IPS-20b (cell line): Measurements from ENCODE around the gene SRRM1.
"Not testable (repeated sequence)": the region's sequence is repeated elsewhere in the genome, so short reads cannot be mapped to it uniquely, and the experiment has no call there.

Experiments used
- H3K27ac ChIP-seq: one replicate; pipeline ENCODE4 v1.5.1; 2013; ENCODE audit warnings: low read length
- H3K27me3 ChIP-seq: 2 replicates; pipeline ENCODE4 v1.6.1; 2013; ENCODE audit warnings: mild to moderate bottlenecking, low read length, inconsistent platforms; ENCODE audit not compliant: insufficient read depth
- H3K36me3 ChIP-seq: 2 replicates; pipeline ENCODE4 v1.6.1; 2013; ENCODE audit warnings: low read depth, mild to moderate bottlenecking, inconsistent platforms, low read length, moderate library complexity; ENCODE audit not compliant: insufficient read depth
- H3K4me1 ChIP-seq: 2 replicates; pipeline ENCODE4 v1.6.1; 2013; ENCODE audit warnings: mild to moderate bottlenecking, control low read depth, inconsistent platforms, low read length, moderate library complexity; ENCODE audit not compliant: insufficient read depth
- H3K4me3 ChIP-seq: 2 replicates; pipeline ENCODE4 v1.5.1; 2013; ENCODE audit warnings: mild to moderate bottlenecking, low read length, inconsistent platforms
- H3K9ac ChIP-seq: 2 replicates; pipeline ENCODE4 v1.6.1; 2013; ENCODE audit warnings: low read depth, mild to moderate bottlenecking, inconsistent platforms, low read length, moderate library complexity
- H3K9me3 ChIP-seq: 2 replicates; pipeline ENCODE4 v1.6.1; 2013; ENCODE audit warnings: mild to moderate bottlenecking, low read depth, low read length, inconsistent platforms; ENCODE audit not compliant: insufficient read depth

SRRM1 gene

GRCh38 chr1:24648919-24649318 lies 5.8 kb downstream of the SRRM1 start:
- Histone ChIP-seq H3K4me1 (peaks cover 6% of the 10 kb centered on the region; the same call in 1 of the 2 replicates), H3K9ac (no peak overlapping the region), H3K36me3 (peaks cover 90% of the 10 kb centered on the region), H3K4me3 (no peak overlapping the region), H3K27ac (no peak overlapping the region), H3K27me3 (no peaks in the 10 kb centered on the region), H3K9me3 (no peaks in the 10 kb centered on the region)

- Histone ChIP-seq H3K27me3 (no peaks in the 10 kb centered on the region), H3K4me3 (no peak overlapping the region), H3K36me3 (peaks cover 99% of the 10 kb centered on the region), H3K4me1 (no peaks in the 10 kb centered on the region), H3K27ac (no peak overlapping the region), H3K9me3 (no peaks in the 10 kb centered on the region), H3K9ac (no peak overlapping the region)
Observed at GRCh38 chr1:24652382-24652781, 9.3 kb downstream of the SRRM1 start.

GRCh38 chr1:24654010-24654409 lies 10.9 kb downstream of the SRRM1 start:
- no peaks in the 10 kb centered on the region for H3K27me3 ChIP-seq
- no peak overlapping the region for H3K4me3 ChIP-seq
- no peak overlapping the region for H3K9ac ChIP-seq
- H3K4me1 ChIP-seq: no peaks in the 10 kb centered on the region
- peaks cover 99% of the 10 kb centered on the region for H3K36me3 ChIP-seq
- no peak overlapping the region for H3K27ac ChIP-seq
- H3K9me3 ChIP-seq: no peaks in the 10 kb centered on the region

GRCh38 chr1:24656046-24656445 lies 12.9 kb downstream of the SRRM1 start:
- Histone ChIP-seq H3K4me1 (no peaks in the 10 kb centered on the region), H3K27ac (no peak overlapping the region), H3K9ac (no peak overlapping the region), H3K27me3 (no peaks in the 10 kb centered on the region), H3K9me3 (no peaks in the 10 kb centered on the region), H3K4me3 (no peak overlapping the region), H3K36me3 (peaks cover 99% of the 10 kb centered on the region)

- Histone ChIP-seq H3K4me3 (no peak overlapping the region), H3K36me3 (peaks cover 100% of the 10 kb centered on the region), H3K9me3 (no peaks in the 10 kb centered on the region), H3K9ac (no peak overlapping the region), H3K4me1 (no peaks in the 10 kb centered on the region), H3K27me3 (no peaks in the 10 kb centered on the region), H3K27ac (no peak overlapping the region)
Observed at GRCh38 chr1:24657781-24658180, 14.7 kb downstream of the SRRM1 start.

- no peak overlapping the region for H3K9ac ChIP-seq
- no peaks in the 10 kb centered on the region for H3K9me3 ChIP-seq
- H3K4me1 ChIP-seq: no peaks in the 10 kb centered on the region
- no peaks in the 10 kb centered on the region for H3K27me3 ChIP-seq
- H3K27ac ChIP-seq: no peak overlapping the region
- H3K36me3 ChIP-seq: peaks cover 100% of the 10 kb centered on the region
- no peak overlapping the region for H3K4me3 ChIP-seq
Observed at GRCh38 chr1:24659166-24659904, 16.2 kb downstream of the SRRM1 start.

- Histone ChIP-seq H3K27me3 (no peaks in the 10 kb centered on the region), H3K36me3 (peaks cover 100% of the 10 kb centered on the region), H3K9me3 (no peaks in the 10 kb centered on the region), H3K9ac (no peak overlapping the region), H3K4me3 (no peak overlapping the region), H3K4me1 (no peaks in the 10 kb centered on the region), H3K27ac (no peak overlapping the region)
Observed at GRCh38 chr1:24659993-24660665, 17.0 kb downstream of the SRRM1 start.

- peaks cover 100% of the 10 kb centered on the region for H3K36me3 ChIP-seq
Observed at GRCh38 chr1:24664507-24665033, 21.5 kb downstream of the SRRM1 start.

GRCh38 chr1:24666794-24667193 lies 23.7 kb downstream of the SRRM1 start:
- Histone ChIP-seq H3K4me1 (no peaks in the 10 kb centered on the region), H3K36me3 (peaks cover 99% of the 10 kb centered on the region), H3K9me3 (no peaks in the 10 kb centered on the region), H3K9ac (no peak overlapping the region), H3K4me3 (no peak overlapping the region), H3K27me3 (no peaks in the 10 kb centered on the region), H3K27ac (no peak overlapping the region)

More at GRCh38 chr1:24664507-24665033, 21.5 kb downstream of the SRRM1 start:
- no peak overlapping the region for H3K4me3 ChIP-seq
- no peak overlapping the region for H3K27ac ChIP-seq
- no peaks in the 10 kb centered on the region for H3K9me3 ChIP-seq
- no peaks in the 10 kb centered on the region for H3K27me3 ChIP-seq
- H3K9ac ChIP-seq: no peak overlapping the region
- no peaks in the 10 kb centered on the region for H3K4me1 ChIP-seq

- H3K27ac ChIP-seq, H3K4me1 ChIP-seq, H3K4me3 ChIP-seq, H3K27me3 ChIP-seq, H3K9ac ChIP-seq, H3K9me3 ChIP-seq: not testable (repeated sequence)
- peaks cover 92% of the 10 kb centered on the region for H3K36me3 ChIP-seq
Observed at GRCh38 chr1:24671372-24671771, 28.3 kb downstream of the SRRM1 start.

- H3K36me3 ChIP-seq: peaks cover 88% of the 10 kb centered on the region
- H3K27ac ChIP-seq, H3K4me3 ChIP-seq, H3K9me3 ChIP-seq, H3K4me1 ChIP-seq, H3K27me3 ChIP-seq, H3K9ac ChIP-seq: not testable (repeated sequence)
Observed at GRCh38 chr1:24672686-24673085, 29.6 kb downstream of the SRRM1 start.

GRCh38 chr1:24673341-24673740 lies 30.2 kb downstream of the SRRM1 start:
- no peak overlapping the region for H3K27ac ChIP-seq
- H3K9ac ChIP-seq: no peak overlapping the region
- no peaks in the 10 kb centered on the region for H3K9me3 ChIP-seq
- H3K4me3 ChIP-seq: no peak overlapping the region
- H3K36me3 ChIP-seq: peaks cover 82% of the 10 kb centered on the region
- no peaks in the 10 kb centered on the region for H3K27me3 ChIP-seq
- no peaks in the 10 kb centered on the region for H3K4me1 ChIP-seq
